Activated CD4-positive, alpha-beta T cell treated with anti-CD3 and anti-CD28 coated beads, Interleukin-2, amount 10 ng/mL, durations not matched to agents 7 days and 5 days (primary cell): ENCODE results near the gene PPIL4. TPM values are rescaled to one million over a fixed set of nuclear protein-coding genes. Genes with fewer than 3 reads are reported as not detected.
A peak's percentile ranks its signal among the peaks of the same experiment; 100 is the strongest.

Experiments
- CTCF ChIA-PET: fragments of 350-600 bp; sonication (Branson Sonifier 250); formaldehyde crosslinking; loops from one replicate; lab custom pipeline; 2021; ENCODE audit warnings: antibody characterized with exemption; lab: Charles Lee
- POLR2A ChIA-PET: fragments of 350-600 bp; sonication (Branson Sonifier 250); formaldehyde crosslinking; loops from one replicate; lab custom pipeline; 2021; ENCODE audit warnings: antibody characterized with exemption; lab: Charles Lee
- DNase-seq: peaks from one replicate; pipeline ENCODE4 v3.0.0-alpha.2; 2020
- H3K27ac Mint-ChIP-seq: one replicate; pipeline ENCODE4 v1.8.0; 2021; ENCODE audit warnings: mild to moderate bottlenecking, moderate library complexity, mixed read lengths
- H3K27me3 Mint-ChIP-seq: one replicate; pipeline ENCODE4 v1.8.0; 2021; ENCODE audit warnings: mixed read lengths
- H3K36me3 Mint-ChIP-seq: one replicate; pipeline ENCODE4 v1.8.0; 2021; ENCODE audit warnings: low read depth, mixed read lengths
- H3K4me1 Mint-ChIP-seq: one replicate; pipeline ENCODE4 v1.8.0; 2021; ENCODE audit warnings: mixed read lengths
- H3K4me3 Mint-ChIP-seq: one replicate; pipeline ENCODE4 v1.8.0; 2021; ENCODE audit warnings: mild to moderate bottlenecking, moderate library complexity, mixed read lengths
- H3K9me3 Mint-ChIP-seq: one replicate; pipeline ENCODE4 v1.8.0; 2021; ENCODE audit warnings: mixed read lengths
- total RNA-seq, 2 experiments: library from RNA; stranded (reverse); gene quantifications; one replicate each; pipeline ENCODE4 v1.2.3, GENCODE V29; 2021

The PPIL4 gene
- total RNA-seq, 2 experiments from 2014 or later, result 17.6 to 20.1 TPM

DNA sequence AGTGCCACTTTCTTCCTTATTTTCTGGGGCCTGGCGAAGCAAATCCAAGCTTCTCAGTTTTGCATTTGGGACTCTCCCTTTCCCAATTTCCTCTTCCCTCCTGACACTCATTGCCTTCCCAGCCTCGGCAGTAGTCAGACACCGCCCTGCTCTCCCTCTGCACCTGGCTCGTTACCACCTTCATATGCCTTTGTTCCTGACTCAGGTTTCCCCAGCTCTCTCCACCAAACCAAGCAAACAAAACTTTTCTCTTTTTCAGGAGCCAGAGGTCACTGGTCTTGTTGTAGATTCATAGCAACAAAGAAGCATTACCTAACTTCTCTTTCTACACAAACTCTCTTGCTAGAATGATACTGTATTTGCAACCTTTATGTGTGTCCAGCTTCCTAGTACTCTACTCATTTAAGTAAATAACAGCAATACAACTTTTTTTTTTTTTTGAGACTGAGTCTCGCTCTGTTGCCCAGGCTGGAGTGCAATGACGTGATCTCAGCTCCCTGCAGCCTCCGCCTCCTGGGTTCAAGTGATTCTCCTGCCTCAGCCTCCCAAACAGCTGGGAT lies 52.0 kb downstream of the PPIL4 start:
- ChIA-PET CTCF (interaction anchor here (1.5 to 1.6 kb wide), 2 partner anchors 9 to 20 kb away, joined by 6 to 7 read pairs; partner anchors contain the start of gene ZC3H12D), POLR2A (interaction anchor here (0.8 kb wide), 1 partner anchor 9 kb away, joined by 4 read pairs; the partner anchor contains the start of gene ZC3H12D)
- Mint-ChIP-seq H3K36me3 (peaks cover 8% of the 10 kb centered on the region), H3K27me3 (no peaks in the 10 kb centered on the region), H3K4me1 (peaks cover 61% of the 10 kb centered on the region), H3K27ac (no peak overlapping the region), H3K9me3 (no peaks in the 10 kb centered on the region), H3K4me3 (no peak overlapping the region)
- no peak for DNase-seq

GRCh38 chr6:149492798-149493343 lies 53.0 kb downstream of the PPIL4 start:
- Mint-ChIP-seq H3K4me1 (peaks cover 63% of the 10 kb centered on the region), H3K9me3 (no peaks in the 10 kb centered on the region), H3K36me3 (peaks cover 7% of the 10 kb centered on the region), H3K27ac (peak overlapping the region; percentile 1), H3K4me3 (no peak overlapping the region), H3K27me3 (no peaks in the 10 kb centered on the region)
- POLR2A ChIA-PET, result no interaction called here
- no peak for DNase-seq
- CTCF ChIA-PET, result interaction anchor here (0.7 to 2.0 kb wide), 5 partner anchors 8 to 127 kb away, joined by 3 to 6 read pairs (median 3); partner anchors contain the start of gene ZC3H12D

DNA sequence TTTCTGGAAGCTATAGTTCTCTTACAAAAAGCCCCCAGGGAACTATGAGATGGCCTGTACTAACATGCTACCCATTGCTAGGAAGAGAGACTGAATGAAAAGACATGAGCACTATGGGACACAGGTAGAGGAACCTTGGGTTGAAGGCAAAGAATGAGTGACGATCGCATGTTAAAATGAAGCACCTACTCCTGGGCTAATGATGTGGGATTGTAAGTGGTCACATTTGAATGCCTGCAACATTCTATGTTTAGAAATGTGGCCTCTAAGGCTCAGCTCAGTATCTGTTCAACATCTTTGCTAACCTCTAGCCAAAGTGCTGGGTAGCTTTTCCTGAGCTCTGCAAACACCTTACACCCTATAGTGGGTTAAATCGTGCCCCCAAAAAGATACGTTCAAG lies 55.9 kb downstream of the PPIL4 start:
- H3K4me1 Mint-ChIP-seq, result peaks cover 46% of the 10 kb centered on the region
- CTCF ChIA-PET, result interaction anchor here (0.8 to 1.5 kb wide), 5 partner anchors 10 to 454 kb away, joined by 3 to 6 read pairs (median 4); no protein-coding TSS in a partner anchor

DNA sequence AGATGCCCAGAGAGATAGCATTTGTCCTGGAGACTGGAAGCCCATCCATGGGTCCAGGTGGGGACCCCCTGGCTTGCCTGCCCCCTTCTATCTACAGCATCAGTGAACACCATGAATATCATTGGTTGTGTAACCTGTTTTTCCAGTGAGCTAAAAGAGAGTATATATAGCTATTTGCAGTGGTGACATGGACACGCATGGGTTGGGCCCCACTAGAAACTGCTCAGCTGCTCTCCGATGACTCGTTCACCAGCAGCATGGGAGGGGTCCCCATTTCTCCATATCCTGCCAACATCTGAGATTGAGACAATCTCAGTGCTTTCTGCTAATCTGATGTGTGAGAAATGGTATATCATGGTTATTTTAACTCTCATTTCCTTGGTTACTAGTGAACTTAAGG lies 57.0 kb downstream of the PPIL4 start:
- peak overlapping the region; percentile 11 for H3K27ac Mint-ChIP-seq
- DNase-seq, result no peak
- H3K4me1 Mint-ChIP-seq, result peaks cover 45% of the 10 kb centered on the region
- H3K36me3 Mint-ChIP-seq, result peaks cover 2% of the 10 kb centered on the region
- no peak overlapping the region for H3K4me3 Mint-ChIP-seq
- ChIA-PET POLR2A (no interaction called here), CTCF (interaction anchor here (0.5 to 1.5 kb wide), 7 partner anchors 9 to 72 kb away, joined by 3 to 5 read pairs (median 3); no protein-coding TSS in a partner anchor)
- H3K9me3 Mint-ChIP-seq, result no peaks in the 10 kb centered on the region
- H3K27me3 Mint-ChIP-seq, result no peaks in the 10 kb centered on the region

More for the DNA sequence above, 55.9 kb downstream of the PPIL4 start:
- Mint-ChIP-seq H3K36me3 (no peaks in the 10 kb centered on the region), H3K27me3 (no peaks in the 10 kb centered on the region), H3K27ac (no peak overlapping the region), H3K4me3 (no peak overlapping the region), H3K9me3 (no peaks in the 10 kb centered on the region)
- no peak for DNase-seq
- POLR2A ChIA-PET, result no interaction called here

DNA sequence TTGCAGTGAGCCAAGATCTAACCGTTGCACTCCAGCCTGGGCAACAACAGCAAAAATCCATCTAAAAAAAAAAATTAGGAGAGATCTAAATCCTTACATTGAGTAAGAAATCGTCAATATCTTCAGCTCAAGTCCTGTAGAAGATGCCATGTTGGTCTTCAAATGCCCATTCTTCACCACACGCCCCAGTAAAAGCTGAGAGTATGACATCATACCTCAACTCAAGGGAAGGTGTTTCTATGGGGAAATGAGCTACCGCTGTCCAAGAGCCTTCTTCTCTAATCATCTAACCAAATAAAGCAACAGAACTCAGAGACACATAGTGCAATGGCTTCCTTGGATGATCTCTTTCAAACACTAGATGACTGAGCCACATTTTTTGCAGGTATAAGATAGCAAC lies 58.5 kb downstream of the PPIL4 start:
- DNase-seq, result no peak
- ChIA-PET POLR2A (no interaction called here), CTCF (interaction anchor here (0.8 to 3.4 kb wide), 4 partner anchors 8 to 442 kb away, joined by 3 to 21 read pairs (median 4); no protein-coding TSS in a partner anchor)
- H3K36me3 Mint-ChIP-seq, result peaks cover 10% of the 10 kb centered on the region
- H3K27me3 Mint-ChIP-seq, result no peaks in the 10 kb centered on the region
- no peaks in the 10 kb centered on the region for H3K9me3 Mint-ChIP-seq
- no peak overlapping the region for H3K27ac Mint-ChIP-seq
- H3K4me1 Mint-ChIP-seq, result peaks cover 46% of the 10 kb centered on the region
- no peak overlapping the region for H3K4me3 Mint-ChIP-seq

- CTCF ChIA-PET, result interaction anchor here (0.6 to 3.4 kb wide), 24 partner anchors 7 to 488 kb away, joined by 3 to 21 read pairs (median 3); no protein-coding TSS in a partner anchor
- H3K27ac Mint-ChIP-seq, result peak within 1 kb of the TSS; percentile 99
- no peaks in the 10 kb centered on the region for H3K9me3 Mint-ChIP-seq
- H3K4me1 Mint-ChIP-seq, result peaks cover 59% of the 10 kb centered on the region
- peak; percentile 85 for DNase-seq
- peak within 1 kb of the TSS; percentile 78 for H3K4me3 Mint-ChIP-seq
- POLR2A ChIA-PET, result interaction anchor here (1.1 kb wide), 1 partner anchor 9 kb away, joined by 4 read pairs; no protein-coding TSS in a partner anchor
- H3K36me3 Mint-ChIP-seq, result peaks cover 22% of the 10 kb centered on the region
- no peaks in the 10 kb centered on the region for H3K27me3 Mint-ChIP-seq
These were observed 60.8 kb downstream of the PPIL4 start, which contains the start of gene ZC3H12D for GRCh38 chr6:149484733-149485700. Gene ZC3H12D (minus strand): TSS chr6:149485014. CDS start chr6:149474543, 10,471 bp downstream.

DNA sequence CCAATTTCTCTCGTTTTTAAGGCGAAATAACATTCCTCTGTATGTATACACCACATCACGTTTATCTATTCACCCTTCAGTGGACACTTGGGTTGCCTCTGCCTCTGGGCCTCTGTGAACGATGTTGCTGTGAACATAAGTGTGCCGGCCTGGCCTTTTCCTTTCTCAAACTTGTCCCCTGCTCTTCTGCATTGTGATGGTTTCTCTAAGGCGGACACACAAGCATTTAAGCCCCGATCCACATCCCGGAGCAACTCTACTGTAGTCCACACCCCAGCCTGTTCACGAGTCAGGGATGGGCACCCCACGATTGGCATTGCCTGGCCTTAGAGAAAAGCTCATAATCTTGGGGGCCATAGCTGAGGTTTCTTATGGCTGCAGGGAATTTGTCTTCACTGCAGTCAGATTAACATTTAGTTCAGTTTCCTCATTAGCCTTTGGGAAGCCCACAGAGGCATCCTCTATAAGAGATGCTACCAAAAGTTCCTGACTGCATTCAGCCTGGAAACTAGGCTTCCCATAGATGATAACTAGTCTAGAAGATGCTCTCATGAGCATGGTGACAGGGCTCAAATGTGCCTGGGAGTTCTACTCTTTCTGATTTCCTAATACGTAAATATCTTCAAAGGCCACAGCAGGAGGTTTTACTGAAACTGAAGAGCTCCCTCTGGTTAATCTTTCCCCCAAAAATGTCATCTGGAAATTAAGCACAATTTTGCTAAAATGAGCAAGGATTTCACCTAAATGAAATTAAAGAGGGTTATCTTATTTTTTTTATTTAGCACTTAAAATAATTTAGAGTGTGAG lies 61.8 kb downstream of the PPIL4 start:
- ChIA-PET POLR2A (interaction anchor here (0.6 to 1.1 kb wide), 2 partner anchors 10 to 133 kb away, joined by 3 to 4 read pairs; no protein-coding TSS in a partner anchor), CTCF (interaction anchor here (0.5 to 3.4 kb wide), 17 partner anchors 9 to 487 kb away, joined by 3 to 21 read pairs (median 3); no protein-coding TSS in a partner anchor)
- Mint-ChIP-seq H3K27me3 (no peaks in the 10 kb centered on the region), H3K9me3 (no peaks in the 10 kb centered on the region), H3K36me3 (peaks cover 25% of the 10 kb centered on the region), H3K4me1 (peaks cover 67% of the 10 kb centered on the region), H3K4me3 (peak overlapping the region; percentile 78), H3K27ac (peak overlapping the region; percentile 99)
- DNase-seq, result no peak

- DNase-seq, result no peak
- peak overlapping the region; percentile 78 for H3K4me3 Mint-ChIP-seq
- peaks cover 31% of the 10 kb centered on the region for H3K36me3 Mint-ChIP-seq
- no peaks in the 10 kb centered on the region for H3K9me3 Mint-ChIP-seq
- H3K4me1 Mint-ChIP-seq, result peaks cover 69% of the 10 kb centered on the region
- peak overlapping the region; percentile 99 for H3K27ac Mint-ChIP-seq
- ChIA-PET POLR2A (interaction anchor here (0.6 to 0.9 kb wide), 4 partner anchors 12 to 331 kb away, joined by 3 to 4 read pairs (median 4); no protein-coding TSS in a partner anchor), CTCF (interaction anchor here (0.5 to 2.6 kb wide), 6 partner anchors 9 to 449 kb away, joined by 3 to 9 read pairs (median 4); no protein-coding TSS in a partner anchor)
- H3K27me3 Mint-ChIP-seq, result no peaks in the 10 kb centered on the region
These were observed 62.5 kb downstream of the PPIL4 start for GRCh38 chr6:149483334-149483725.

DNA sequence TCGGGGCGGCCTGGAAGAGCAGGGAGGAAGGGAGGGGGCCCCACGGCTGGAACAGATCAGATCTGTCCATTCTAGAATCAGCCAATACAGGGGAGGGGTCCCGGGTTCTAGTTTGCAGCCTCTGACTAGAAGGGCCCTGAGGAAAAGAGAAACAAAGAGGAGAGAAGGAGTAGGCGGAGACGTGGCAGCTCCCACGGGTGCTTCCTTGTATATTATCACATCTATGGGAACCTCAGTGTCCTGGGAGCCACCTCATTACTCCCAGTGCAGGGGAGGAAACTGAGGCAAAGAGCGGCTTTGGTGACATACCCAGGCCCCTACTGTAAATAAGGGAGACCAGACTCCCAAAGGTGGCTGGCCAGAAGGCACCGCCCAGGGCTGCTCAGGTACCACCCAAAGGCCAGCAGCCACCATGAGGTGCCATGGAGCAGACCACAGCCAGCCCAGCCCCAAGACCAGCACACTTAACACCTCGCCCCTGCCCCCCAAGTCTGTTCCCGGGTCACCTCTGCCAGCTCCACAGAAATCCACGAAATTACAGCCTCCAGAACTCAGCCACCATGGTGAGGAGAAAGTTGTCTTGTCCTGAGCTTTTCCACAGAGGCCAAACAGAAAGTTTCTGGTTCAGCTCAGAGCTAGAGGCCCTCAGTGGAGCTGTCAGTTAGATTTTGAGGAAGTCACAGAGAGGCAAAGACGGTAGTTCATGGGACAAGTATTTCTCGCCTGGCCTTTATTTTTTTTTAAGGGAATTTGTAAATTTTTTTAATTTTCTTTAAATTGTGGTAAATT lies 63.1 kb downstream of the PPIL4 start:
- peak overlapping the region; percentile 78 for H3K4me3 Mint-ChIP-seq
- DNase-seq, result peak; percentile 23
- peak overlapping the region; percentile 99 for H3K27ac Mint-ChIP-seq
- no peaks in the 10 kb centered on the region for H3K27me3 Mint-ChIP-seq
- CTCF ChIA-PET, result interaction anchor here (0.6 to 2.6 kb wide), 5 partner anchors 9 to 448 kb away, joined by 3 to 9 read pairs (median 5); no protein-coding TSS in a partner anchor
- H3K9me3 Mint-ChIP-seq, result no peaks in the 10 kb centered on the region
- H3K36me3 Mint-ChIP-seq, result peaks cover 31% of the 10 kb centered on the region
- POLR2A ChIA-PET, result interaction anchor here (0.7 to 0.9 kb wide), 3 partner anchors 12 to 330 kb away, joined by 3 to 4 read pairs (median 4); no protein-coding TSS in a partner anchor
- peaks cover 69% of the 10 kb centered on the region for H3K4me1 Mint-ChIP-seq

DNA sequence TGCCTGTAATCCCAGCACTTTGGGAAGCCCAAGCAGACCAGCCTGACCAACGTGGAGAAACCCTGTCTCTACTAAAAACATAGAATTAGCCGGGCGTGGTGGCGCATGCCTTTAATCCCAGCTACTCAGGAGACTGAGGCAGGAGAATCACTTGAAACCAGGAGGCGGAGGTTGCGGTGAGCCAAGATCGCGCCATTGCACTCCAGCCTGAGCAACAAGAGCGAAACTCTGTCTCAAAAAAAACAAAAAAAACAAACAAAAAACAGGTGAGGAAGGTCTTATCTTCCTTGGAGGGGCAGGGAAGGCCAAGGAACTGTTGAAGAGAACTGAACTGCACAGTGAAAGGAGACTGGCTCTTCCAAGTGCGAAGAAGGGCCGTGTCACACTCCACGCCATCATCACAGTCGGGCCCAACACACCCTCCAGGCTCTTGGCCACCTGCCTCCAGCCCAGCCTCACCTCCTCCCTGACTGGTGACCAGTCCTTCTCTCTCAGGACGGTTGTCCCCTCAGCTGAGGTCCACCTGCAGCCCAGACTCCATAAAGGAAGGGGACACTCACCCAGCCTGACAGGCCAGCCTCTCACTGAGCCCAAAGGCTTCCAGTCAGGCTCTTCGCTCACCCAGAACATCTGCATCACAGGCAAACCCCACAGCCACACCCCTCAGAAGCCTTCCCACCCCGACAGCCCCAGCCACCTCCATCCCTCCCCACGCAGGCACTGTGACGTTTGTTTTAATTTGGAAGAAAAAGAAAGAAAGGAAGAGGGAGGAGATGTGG lies 65.2 kb downstream of the PPIL4 start:
- CTCF ChIA-PET, result interaction anchor here (1.0 to 1.5 kb wide), 3 partner anchors 14 to 70 kb away, joined by 3 to 5 read pairs (median 3); no protein-coding TSS in a partner anchor

More for the DNA sequence above, 65.2 kb downstream of the PPIL4 start:
- peak overlapping the region; percentile 99 for H3K27ac Mint-ChIP-seq
- POLR2A ChIA-PET, result no interaction called here
- peak overlapping the region; percentile 78 for H3K4me3 Mint-ChIP-seq
- H3K27me3 Mint-ChIP-seq, result no peaks in the 10 kb centered on the region
- H3K4me1 Mint-ChIP-seq, result peaks cover 70% of the 10 kb centered on the region
- peak; percentile 36 for DNase-seq
- no peaks in the 10 kb centered on the region for H3K9me3 Mint-ChIP-seq
- H3K36me3 Mint-ChIP-seq, result peaks cover 31% of the 10 kb centered on the region
